ENCODE measurements around the gene PPP1R9B.

Gene PPP1R9B, protein sequence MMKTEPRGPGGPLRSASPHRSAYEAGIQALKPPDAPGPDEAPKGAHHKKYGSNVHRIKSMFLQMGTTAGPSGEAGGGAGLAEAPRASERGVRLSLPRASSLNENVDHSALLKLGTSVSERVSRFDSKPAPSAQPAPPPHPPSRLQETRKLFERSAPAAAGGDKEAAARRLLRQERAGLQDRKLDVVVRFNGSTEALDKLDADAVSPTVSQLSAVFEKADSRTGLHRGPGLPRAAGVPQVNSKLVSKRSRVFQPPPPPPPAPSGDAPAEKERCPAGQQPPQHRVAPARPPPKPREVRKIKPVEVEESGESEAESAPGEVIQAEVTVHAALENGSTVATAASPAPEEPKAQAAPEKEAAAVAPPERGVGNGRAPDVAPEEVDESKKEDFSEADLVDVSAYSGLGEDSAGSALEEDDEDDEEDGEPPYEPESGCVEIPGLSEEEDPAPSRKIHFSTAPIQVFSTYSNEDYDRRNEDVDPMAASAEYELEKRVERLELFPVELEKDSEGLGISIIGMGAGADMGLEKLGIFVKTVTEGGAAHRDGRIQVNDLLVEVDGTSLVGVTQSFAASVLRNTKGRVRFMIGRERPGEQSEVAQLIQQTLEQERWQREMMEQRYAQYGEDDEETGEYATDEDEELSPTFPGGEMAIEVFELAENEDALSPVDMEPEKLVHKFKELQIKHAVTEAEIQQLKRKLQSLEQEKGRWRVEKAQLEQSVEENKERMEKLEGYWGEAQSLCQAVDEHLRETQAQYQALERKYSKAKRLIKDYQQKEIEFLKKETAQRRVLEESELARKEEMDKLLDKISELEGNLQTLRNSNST

DNA sequence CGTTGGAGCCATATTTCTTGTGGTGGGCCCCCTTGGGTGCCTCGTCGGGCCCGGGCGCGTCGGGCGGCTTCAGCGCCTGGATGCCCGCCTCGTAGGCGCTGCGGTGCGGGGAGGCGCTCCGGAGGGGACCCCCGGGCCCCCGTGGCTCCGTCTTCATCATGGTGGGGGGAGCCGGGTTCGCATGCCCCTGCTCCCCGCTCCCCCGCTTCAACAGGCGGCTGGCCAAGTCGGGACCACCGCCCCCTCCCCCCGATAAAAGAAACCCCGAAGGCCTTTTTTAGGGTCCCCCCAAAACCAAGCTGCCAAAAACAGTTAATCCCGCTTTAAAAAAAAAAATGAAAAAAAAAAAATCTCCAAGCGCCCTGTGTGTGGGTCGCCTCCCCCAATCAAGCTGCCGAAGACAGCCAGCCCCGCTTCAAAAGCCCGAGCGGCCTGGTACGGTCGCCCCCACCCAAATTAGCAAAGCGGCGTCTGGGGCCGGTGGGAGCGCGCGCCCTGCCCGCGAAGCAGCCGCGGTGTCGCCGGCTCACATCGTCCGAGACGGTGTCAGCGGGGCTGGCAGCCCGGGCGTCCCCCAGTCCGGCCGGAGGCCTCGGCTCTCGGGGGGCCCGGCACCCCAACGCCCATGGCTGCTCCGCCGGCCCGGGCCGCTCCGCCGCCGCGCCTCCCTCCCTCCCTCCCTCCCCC, at the start of gene PPP1R9B:
TSS of gene PPP1R9B (minus strand) at position 324 of the 687 bp plus-strand sequence. CDS start at position 160, 164 bp downstream.
- DNase-seq (ENCODE audit: low read depth) = no peak
- H3K4me3 ChIP-seq (ENCODE audit: low read depth, low read length) = peak within 1 kb of the TSS; percentile 68

GRCh38 chr17:50199803-50200456, 49.5 kb upstream of the PPP1R9B start:
- DNase-seq (ENCODE audit: low read depth) = peak; percentile 83
- peak overlapping the region; percentile 98 for H3K4me3 ChIP-seq (ENCODE audit: low read depth, low read length)

DNA sequence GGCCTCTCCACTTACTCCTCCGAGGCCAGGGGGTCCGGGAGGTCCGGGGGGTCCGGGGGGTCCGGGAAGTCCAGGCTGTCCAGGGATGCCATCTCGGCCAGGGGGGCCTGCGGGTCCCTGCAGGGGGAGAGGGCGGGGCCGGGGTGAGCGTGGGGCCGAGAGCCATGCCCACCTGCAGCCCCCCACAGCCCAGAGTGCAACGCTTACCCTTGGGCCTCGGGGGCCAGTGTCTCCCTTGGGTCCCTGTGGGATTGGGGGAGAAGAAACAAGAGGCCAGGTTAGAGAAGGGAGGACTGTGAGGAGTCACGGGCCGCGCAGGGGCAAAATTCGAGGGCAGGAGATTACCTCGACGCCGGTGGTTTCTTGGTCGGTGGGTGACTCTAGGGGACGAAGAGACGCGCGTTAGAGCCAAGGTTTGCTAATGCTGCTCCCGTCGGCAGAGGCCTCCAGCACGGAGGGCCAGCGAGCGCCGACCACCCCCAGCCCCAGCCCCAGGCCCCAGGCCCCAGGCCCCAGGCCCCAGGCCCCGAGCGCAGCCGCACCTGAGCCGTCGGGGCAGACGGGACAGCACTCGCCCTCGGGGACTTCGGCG, 48.8 kb upstream of the PPP1R9B start:
- no peak for DNase-seq (ENCODE audit: low read depth)
- H3K4me3 ChIP-seq (ENCODE audit: low read depth, low read length) = peak overlapping the region; percentile 98

DNA sequence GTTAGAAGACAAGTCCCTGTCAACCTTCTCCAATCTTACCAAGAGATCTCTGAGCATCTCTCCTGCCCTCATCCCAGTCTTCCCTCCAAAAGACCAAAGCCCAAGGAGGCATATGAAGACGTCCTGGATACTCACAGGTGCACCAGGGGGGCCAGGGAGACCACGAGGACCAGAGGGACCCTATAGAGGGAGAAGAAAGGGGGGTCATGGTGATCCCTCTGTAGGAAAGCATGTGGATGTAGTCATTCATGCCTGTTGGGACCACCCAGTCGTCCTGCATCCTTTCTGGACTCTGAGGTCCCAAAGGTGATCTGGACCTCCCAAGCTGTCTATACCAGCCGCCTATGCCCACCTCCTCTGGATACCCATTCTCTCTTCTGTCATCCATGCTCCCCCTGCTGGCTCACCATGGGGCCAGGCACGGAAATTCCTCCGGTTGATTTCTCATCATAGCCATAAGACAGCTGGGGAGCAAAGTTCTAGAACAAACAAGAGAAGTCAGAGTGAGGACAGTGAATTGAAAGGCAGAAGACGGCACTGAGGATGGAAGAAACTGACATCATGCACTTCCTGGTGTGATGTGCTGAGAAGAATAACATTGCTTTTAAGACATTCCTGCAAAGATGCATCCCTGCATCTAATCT, 47.7 kb upstream of the PPP1R9B start:
- H3K4me3 ChIP-seq (ENCODE audit: low read depth, low read length) = peak overlapping the region; percentile 98
- DNase-seq (ENCODE audit: low read depth) = no peak

DNA sequence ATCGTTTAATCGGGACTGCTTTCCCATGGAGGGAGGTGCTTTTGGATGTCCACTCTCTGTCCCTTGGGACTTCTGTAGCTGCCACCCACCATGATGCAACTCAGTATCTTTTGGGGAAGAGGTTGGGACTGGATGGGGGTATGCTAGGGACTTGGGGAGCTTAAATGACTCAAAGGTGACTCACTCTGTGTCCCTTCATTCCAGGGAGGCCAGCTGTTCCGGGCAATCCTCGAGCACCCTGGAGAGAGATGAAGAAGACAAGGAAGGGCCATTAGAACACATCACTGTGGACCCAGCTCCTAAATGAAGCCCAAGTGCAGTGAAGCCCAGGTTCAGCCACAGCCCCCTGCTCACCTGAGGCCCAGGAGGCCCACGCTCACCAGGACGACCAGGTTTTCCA, 46.3 kb upstream of the PPP1R9B start:
- H3K4me3 ChIP-seq (ENCODE audit: low read depth, low read length) = peak overlapping the region; percentile 98
- no peak for DNase-seq (ENCODE audit: low read depth)

DNA sequence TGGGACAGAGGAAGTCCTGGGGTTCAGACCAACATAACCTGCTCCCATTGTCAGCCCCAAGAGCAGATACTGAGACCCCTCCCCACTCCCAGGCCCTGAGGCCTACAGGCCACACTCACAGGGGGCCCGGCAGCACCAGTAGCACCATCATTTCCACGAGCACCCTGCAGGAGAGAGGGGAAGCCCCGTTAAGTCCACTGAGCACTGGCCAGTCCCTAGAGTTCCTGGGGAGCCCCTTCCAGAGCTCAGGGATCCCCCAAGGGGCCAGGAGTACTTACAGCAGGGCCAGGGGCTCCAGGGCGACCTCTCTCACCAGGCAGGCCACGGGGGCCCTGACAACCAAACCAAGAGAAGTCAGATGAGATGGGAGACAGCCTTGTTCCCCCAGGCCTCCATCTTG, 45.6 kb upstream of the PPP1R9B start:
- DNase-seq (ENCODE audit: low read depth) = no peak
- peak overlapping the region; percentile 98 for H3K4me3 ChIP-seq (ENCODE audit: low read depth, low read length)

- peak overlapping the region; percentile 98 for H3K4me3 ChIP-seq (ENCODE audit: low read depth, low read length)
These were observed 44.7 kb upstream of the PPP1R9B start for GRCh38 chr17:50194934-50195865.

DNA sequence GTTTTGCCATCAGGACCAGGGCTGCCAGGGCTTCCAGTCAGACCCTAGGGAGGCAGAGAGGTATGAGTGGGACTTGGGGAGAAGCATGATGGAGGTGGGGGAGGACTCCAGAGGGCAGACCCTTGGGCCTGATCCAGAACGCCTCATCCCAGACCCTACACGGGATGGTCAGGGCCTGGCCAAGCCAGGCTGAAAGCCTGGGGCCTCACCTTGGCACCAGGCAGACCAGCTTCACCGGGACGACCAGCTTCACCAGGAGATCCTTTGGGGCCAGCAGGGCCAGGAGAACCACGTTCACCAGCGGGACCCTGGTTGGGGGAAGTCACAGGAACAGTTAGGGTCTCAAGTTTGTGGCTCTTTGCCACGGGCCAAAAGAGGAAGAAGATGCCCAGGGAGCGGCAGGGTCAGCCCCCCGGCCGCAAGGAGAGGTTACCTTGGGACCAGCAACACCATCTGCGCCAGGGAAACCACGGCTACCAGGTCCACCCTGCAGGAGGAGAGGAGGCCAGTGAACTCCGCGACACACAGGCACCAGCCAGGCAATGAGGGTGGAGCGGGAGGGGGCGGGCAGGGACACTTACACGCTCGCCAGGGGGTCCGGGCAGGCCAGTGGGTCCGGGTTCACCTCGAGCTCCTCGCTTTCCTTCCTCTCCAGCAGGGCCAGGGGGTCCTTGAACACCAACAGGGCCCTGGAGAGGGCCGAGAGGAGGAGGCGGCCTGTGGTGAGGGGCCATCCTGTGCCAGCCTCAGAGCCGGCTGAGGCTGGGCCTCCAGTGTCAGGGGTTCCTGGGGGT, 43.9 kb upstream of the PPP1R9B start:
- no peak for DNase-seq (ENCODE audit: low read depth)
- no peak overlapping the region for H3K4me3 ChIP-seq (ENCODE audit: low read depth, low read length)

More at GRCh38 chr17:50194934-50195865, 44.7 kb upstream of the PPP1R9B start:
- DNase-seq (ENCODE audit: low read depth) = no peak

DNA sequence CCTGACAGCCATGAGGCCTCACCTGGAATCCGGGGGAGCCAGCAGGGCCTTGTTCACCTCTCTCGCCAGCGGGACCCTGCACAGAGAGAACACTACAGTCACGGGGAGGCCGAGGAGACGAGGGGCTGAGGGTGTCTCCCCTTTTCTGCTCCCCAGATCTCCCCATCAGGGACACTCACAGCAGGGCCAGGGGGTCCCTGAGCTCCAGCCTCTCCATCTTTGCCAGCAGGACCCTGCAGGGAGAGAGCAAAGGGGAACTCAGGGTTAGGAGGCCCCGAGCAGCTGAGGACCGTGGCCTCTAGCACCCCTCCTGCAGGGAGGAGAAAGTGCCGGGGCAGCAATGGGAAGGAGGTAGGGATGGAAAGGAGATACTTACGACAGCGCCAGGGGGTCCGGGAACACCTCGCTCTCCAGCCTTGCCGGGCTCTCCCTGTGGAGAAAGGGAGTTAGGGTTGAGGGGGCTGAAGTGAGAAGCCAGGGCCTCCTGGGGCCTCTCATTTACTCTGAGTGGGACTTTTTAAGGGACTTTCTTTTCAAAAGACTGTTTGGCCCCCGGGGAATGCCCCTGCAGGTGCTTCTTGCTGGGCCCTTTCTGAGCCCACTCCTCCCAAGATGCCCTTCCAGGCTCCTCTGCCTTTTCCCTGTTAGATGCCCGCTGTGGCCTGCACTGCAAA, 42.3 kb upstream of the PPP1R9B start:
- DNase-seq (ENCODE audit: low read depth) = no peak
- H3K4me3 ChIP-seq (ENCODE audit: low read depth, low read length) = no peak overlapping the region

- no peak overlapping the region for H3K4me3 ChIP-seq (ENCODE audit: low read depth, low read length)
- no peak for DNase-seq (ENCODE audit: low read depth)
These were observed 41.7 kb upstream of the PPP1R9B start for GRCh38 chr17:50192144-50192617.

DNA sequence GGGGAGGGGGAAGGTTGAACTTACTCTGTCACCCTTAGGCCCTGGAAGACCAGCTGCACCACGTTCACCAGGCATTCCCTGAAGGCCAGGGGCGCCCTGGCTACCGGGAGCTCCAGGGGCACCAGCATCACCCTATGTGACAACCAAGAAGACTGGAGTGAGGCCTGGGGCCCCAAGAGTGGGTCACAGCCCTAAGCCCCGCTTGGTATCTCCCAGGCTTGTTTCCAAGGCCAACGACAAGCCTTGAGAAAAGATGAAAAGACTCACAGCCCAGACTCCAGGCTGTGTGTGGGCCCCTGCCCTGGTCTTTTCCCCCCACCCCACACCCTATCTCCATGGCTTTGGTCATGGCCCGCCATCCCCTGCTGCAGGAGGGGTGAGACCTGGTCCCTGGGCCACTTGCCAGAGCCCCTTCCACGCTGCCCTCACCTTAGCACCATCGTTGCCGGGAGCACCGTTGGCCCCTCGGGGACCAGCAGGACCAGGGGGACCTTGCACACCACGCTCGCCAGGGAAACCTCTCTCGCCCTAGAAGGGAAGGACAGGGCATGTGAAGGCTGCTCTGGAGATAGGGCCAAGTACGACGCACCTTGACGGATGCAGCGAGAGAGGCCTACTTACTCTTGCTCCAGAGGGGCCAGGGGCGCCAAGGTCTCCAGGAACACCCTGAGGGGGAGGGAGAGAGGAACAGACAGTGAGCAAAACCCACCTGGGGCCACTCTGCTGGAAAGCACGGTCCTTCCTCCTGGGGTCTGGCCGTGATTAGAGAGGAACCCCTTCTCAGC, 41.1 kb upstream of the PPP1R9B start:
- no peak for DNase-seq (ENCODE audit: low read depth)
- no peak overlapping the region for H3K4me3 ChIP-seq (ENCODE audit: low read depth, low read length)

DNA sequence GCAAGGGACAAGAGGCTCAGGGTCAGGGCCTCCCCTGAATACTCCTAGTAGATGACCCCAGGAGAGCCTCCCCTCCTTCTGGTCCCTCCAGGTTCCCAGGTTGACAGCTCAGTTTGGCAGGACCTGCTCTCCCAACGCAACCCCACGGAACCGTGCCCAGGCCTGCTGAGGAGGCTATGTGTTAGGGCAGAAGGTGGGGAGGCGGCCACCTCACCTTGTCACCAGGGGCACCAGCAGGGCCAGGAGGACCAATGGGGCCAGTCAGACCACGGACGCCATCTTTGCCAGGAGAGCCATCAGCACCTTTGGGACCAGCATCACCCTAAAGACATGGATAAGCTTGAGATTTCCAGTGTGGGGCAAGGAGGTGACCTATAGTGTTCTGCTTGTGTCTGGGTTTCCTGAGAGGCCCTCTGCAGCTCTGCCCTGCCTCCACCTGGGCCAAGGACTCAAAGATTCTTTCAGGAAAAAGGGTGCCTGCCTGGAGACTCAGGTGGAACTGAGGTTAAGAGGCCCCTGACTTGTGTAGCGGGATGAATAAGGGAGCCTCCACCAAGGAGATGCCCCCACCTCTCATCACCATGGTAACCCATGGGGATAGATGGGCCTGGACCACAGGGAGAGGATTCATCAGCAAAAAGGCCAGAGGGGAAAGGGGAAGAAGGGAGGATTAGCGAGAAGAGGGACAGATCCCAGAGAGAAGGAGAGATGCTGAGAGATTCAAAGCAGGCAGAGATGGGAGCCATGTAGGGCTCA, 40.3 kb upstream of the PPP1R9B start:
- DNase-seq (ENCODE audit: low read depth) = no peak
- H3K4me3 ChIP-seq (ENCODE audit: low read depth, low read length) = no peak overlapping the region

GRCh38 chr17:50190293-50190602, 39.8 kb upstream of the PPP1R9B start:
- H3K4me3 ChIP-seq (ENCODE audit: low read depth, low read length) = no peak overlapping the region
- DNase-seq (ENCODE audit: low read depth) = no peak

GRCh38 chr17:50189550-50190292, 39.2 kb upstream of the PPP1R9B start:
- no peak overlapping the region for H3K4me3 ChIP-seq (ENCODE audit: low read depth, low read length)
- no peak for DNase-seq (ENCODE audit: low read depth)

Measured in skeletal muscle cell (primary cell).